ENCODE data around the gene ARSG.
"Not testable (repeated sequence)": the region's sequence is repeated elsewhere in the genome, so short reads cannot be mapped to it uniquely, and the experiment has no call there.

The ARSG gene

DNA sequence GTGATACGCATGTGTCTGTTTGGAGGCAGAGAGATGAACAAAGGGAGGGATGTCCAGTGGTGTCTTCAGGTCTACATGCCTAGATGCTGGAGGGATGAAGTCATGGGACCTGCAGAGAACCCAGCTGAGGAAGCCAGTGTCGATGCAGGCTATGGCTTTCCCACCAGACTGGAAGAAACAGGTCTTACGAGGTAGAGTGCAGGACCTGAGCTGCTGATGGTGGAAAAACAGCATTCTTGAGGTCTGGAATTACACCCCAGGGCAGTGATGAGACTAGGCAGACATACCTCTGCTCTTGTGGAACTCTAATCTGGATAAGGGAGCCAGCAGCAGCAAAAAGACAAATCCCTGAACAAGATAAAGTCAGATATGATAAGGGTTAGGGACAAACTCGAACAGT is 37.4 kb downstream of the ARSG start:
- TF ChIP-seq, protein P1, sequence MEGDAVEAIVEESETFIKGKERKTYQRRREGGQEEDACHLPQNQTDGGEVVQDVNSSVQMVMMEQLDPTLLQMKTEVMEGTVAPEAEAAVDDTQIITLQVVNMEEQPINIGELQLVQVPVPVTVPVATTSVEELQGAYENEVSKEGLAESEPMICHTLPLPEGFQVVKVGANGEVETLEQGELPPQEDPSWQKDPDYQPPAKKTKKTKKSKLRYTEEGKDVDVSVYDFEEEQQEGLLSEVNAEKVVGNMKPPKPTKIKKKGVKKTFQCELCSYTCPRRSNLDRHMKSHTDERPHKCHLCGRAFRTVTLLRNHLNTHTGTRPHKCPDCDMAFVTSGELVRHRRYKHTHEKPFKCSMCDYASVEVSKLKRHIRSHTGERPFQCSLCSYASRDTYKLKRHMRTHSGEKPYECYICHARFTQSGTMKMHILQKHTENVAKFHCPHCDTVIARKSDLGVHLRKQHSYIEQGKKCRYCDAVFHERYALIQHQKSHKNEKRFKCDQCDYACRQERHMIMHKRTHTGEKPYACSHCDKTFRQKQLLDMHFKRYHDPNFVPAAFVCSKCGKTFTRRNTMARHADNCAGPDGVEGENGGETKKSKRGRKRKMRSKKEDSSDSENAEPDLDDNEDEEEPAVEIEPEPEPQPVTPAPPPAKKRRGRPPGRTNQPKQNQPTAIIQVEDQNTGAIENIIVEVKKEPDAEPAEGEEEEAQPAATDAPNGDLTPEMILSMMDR (conservative IDR thresholded peaks at IDR 0.05): no peak
- no peak for TF ChIP-seq ZFX (IDR thresholded peaks at IDR 0.05)
- H3K27ac ChIP-seq: no peak overlapping the region

DNA sequence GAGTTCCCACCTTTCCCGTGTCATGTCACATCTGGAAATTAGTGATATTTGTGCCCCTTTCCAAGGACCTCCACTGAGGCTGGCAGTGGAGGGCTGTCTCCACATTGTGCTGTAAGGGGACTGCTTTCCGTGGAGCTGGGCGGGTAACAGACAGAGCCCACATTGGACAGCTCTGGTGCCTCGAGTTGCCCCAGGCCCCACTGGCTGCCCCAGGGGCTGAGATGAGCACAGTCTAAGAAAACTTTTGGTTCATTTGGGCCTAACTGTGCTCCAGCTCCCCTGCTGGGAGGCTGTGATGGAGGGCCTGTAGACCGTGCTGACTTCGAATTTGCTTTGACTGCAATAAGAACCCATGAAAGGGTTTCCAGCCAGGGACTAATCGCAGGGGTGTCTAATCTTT is 38.0 kb downstream of the ARSG start:
- TF ChIP-seq ZFX (IDR thresholded peaks at IDR 0.05): no peak
- TF ChIP-seq, protein P1 (conservative IDR thresholded peaks at IDR 0.05): no peak
- no peak overlapping the region for H3K27ac ChIP-seq

DNA sequence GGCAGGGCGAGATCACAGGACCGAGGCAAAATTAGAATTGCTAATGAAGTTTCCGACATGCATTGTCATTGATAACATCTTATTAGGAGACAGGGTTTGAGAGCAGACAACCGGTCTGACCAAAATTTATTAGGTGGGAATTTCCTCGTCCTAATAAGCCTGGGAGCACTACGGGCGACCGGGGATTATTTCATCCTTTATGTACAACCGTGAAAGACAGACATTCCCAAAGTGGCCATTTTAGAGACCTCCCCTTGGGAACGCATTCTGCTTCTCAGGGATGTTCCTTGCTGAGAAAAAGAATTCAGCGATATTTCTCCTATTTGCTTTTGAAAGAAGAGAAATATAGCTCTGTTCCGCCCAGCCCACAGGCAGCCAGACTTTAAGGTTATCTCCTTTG is 40.6 kb downstream of the ARSG start:
- not testable (repeated sequence) for H3K27ac ChIP-seq

DNA sequence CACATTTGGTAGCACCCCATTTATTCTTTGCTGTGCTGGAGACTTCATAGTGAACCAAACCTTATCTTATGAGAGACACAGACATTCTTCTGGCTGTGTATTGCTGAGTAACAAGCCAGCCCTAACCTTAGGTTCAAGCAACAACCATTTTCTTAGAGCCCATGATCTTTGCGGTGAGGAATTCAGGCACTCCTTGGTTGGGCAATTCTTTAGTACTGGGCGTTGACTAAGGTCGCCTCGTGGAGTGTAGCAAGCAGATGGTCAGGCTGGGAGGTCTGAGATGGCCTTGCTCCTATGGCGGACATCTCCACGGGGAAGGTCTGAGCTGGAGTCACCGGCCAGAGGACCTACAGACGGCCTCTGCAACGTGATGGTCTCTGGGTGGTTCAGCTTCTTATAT is 43.1 kb downstream of the ARSG start:
- TF ChIP-seq, protein P1 (conservative IDR thresholded peaks at IDR 0.05): no peak
- TF ChIP-seq ZFX (IDR thresholded peaks at IDR 0.05): no peak
- no peak overlapping the region for H3K27ac ChIP-seq

DNA sequence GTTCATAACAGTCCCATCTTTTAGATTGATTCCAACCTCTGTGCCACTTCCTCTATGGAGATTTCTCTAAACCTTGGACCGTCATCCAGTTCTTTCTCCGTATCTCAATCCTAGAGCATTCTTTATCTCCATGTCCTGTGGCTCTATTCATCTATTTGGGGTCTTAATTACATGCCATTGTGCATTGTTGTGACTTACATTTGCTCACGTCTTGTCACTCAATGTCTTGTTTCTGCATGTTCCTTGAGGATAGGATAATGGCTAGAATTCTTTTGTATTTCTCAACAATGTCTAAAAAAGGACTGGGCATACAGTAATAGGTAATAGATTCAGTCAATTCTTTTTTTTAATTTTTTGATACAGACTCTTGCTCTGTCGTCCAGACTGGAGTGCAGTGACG is 50.2 kb downstream of the ARSG start:
- no peak overlapping the region for H3K27ac ChIP-seq
- no peak for TF ChIP-seq ZFX (IDR thresholded peaks at IDR 0.05)
- TF ChIP-seq, protein P1 (conservative IDR thresholded peaks at IDR 0.05): no peak

DNA sequence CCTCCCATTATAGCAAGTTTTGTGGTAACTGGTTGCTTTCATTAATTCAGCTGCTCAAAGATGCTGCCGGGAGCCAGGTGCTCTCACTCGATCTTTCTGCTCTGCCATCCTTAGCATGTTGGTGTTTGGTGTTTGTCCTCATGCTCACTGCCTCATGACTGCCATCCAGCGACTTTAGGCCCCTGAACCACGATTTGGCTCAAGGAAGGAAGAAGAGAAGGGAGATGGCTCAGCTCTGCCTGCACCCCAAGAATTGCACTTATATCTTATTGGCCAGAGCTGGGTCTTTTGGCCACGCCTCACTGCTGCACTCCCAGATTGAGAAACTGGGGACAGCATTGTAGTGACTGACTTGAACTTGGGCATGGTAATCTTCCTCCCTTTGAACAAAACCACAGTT is 52.7 kb downstream of the ARSG start:
- H3K27ac ChIP-seq: no peak overlapping the region
- TF ChIP-seq, protein P1 (conservative IDR thresholded peaks at IDR 0.05): no peak
- TF ChIP-seq ZFX (IDR thresholded peaks at IDR 0.05): no peak

DNA sequence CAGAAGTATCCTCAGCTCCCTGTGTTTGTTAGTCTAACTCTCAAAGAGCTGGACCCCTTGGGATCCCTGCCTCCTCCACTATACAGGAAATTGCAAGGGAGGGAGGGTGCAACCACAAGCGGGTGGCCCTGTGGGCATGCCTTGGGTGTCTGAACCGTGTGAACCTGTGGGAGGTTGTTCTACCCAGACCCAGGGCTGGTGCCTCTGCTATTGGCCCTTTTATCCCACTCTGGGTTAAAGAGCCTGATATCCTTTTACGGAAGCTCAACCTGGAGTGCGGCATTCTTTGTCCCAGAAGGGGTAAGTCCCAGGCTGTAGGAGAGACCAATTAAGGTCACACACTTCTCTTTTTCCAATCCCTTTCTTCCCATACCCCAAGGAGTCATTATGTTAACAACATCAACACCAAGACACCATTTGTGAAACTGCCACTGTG is 53.4 kb downstream of the ARSG start:
- H3K27ac ChIP-seq: no peak overlapping the region
- TF ChIP-seq, protein P1 (conservative IDR thresholded peaks at IDR 0.05): no peak
- TF ChIP-seq ZFX (IDR thresholded peaks at IDR 0.05): no peak

- no peak for TF ChIP-seq ZFX (IDR thresholded peaks at IDR 0.05)
- TF ChIP-seq, protein P1 (conservative IDR thresholded peaks at IDR 0.05): no peak
- no peak overlapping the region for H3K27ac ChIP-seq
Measured at GRCh38 chr17:68346448-68346847, 55.2 kb downstream of the ARSG start.

All from C4-2B (cell line).